NAMALWA (cell line): ENCODE data around the gene NAE1.
A peak's percentile ranks its signal among the peaks of the same experiment; 100 is the strongest.
"Not testable (repeated sequence)": the region's sequence is repeated elsewhere in the genome, so short reads cannot be mapped to it uniquely, and the experiment has no call there.

Experiments
- DNase-seq: peaks from one replicate; pipeline ENCODE4 v3.0.0-alpha.2; 2015; ENCODE audit warnings: low spot score

NAE1 gene

GRCh38 chr16:66830422-66831404 is at the start of gene NAE1:
NAE1 (minus strand) TSS chr16:66830976; CDS start chr16:66830899, 77 bp downstream.
- DNase-seq: peak; percentile 93

GRCh38 chr16:66878067-66878466 is 47.3 kb upstream of the NAE1 start:
- DNase-seq: peak; percentile 79

- DNase-seq: peak; percentile 24
Measured at GRCh38 chr16:66874079-66874775, 43.5 kb upstream of the NAE1 start.

- no peak for DNase-seq
Measured at GRCh38 chr16:66873685-66874055, 42.9 kb upstream of the NAE1 start.

- peak; percentile 92 for DNase-seq
Measured at GRCh38 chr16:66872943-66873684, 42.3 kb upstream of the NAE1 start.

- no peak for DNase-seq
Measured at GRCh38 chr16:66872559-66872942, 41.8 kb upstream of the NAE1 start.

GRCh38 chr16:66871840-66872239 is 41.1 kb upstream of the NAE1 start:
- no peak for DNase-seq

GRCh38 chr16:66871363-66871762 is 40.6 kb upstream of the NAE1 start:
- not testable (repeated sequence) for DNase-seq

GRCh38 chr16:66869424-66869823 is 38.6 kb upstream of the NAE1 start:
- DNase-seq: no peak

- no peak for DNase-seq
Measured at GRCh38 chr16:66863707-66864106, 32.9 kb upstream of the NAE1 start.

- DNase-seq: no peak
Measured at GRCh38 chr16:66862023-66862520, 31.3 kb upstream of the NAE1 start.

- DNase-seq: no peak
Measured at GRCh38 chr16:66859397-66860068, 28.8 kb upstream of the NAE1 start.

- DNase-seq: no peak
Measured at GRCh38 chr16:66858740-66859396, 28.1 kb upstream of the NAE1 start.

- DNase-seq: no peak
Measured at GRCh38 chr16:66857437-66857836, 26.7 kb upstream of the NAE1 start.

GRCh38 chr16:66856801-66857200 is 26.0 kb upstream of the NAE1 start:
- no peak for DNase-seq

- DNase-seq: no peak
Measured at GRCh38 chr16:66856184-66856730, 25.5 kb upstream of the NAE1 start.

- no peak for DNase-seq
Measured at GRCh38 chr16:66853261-66854139, 22.7 kb upstream of the NAE1 start.

- no peak for DNase-seq
Measured at GRCh38 chr16:66851166-66851964, 20.6 kb upstream of the NAE1 start.
